Muscle of back (tissue), 11 donors: Measurements from ENCODE around the gene HEXA. TPM values are rescaled to one million over a fixed set of nuclear protein-coding genes. Genes with fewer than 3 reads are reported as not detected.

Source experiments
- DNase-seq, 3 donors: peaks; one replicate each; pipeline versions ENCODE4 v3.0.0 to v3.0.0-alpha.2; 2013
- polyA plus RNA-seq, 10 donors: library from polyadenylated mRNA; unstranded; fragments of 120-200 nt; gene quantifications; one replicate each; pipeline ENCODE4 v1.2.1, GENCODE V29; 2013; ENCODE audit not compliant: insufficient read length in 10 of 10

HEXA gene
- polyA plus RNA-seq, 10 donors, result 46.4 to 60.3 (median 49.9) TPM

DNA sequence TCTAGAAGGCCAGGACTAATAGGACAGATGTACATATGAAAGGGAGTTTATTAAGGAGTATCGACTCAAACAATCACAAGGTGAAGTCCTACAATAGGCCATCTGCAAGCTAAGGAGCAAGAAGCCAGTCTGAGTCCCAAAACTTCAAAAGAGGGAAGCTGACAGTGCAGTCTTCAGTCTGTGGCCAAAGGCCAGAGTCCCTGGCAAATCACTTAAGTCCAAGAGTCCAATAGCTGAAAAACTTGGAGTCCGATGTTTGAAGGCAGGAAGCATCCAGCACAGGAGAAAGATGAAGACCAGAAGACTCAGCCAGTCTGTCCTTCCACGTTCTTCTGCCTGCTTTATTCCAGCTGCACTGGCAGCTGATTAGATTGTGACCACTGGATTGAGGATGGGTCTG is 44.8 kb downstream of the HEXA start:
- no peak for DNase-seq

GRCh38 chr15:72323752-72324151 is 52.1 kb downstream of the HEXA start:
- DNase-seq, result no peak

GRCh38 chr15:72319985-72320671 is 55.7 kb downstream of the HEXA start, which contains the start of gene CELF6:
Gene CELF6 (minus strand): TSS chr15:72320157. CDS start chr15:72319874, 283 bp downstream.
- DNase-seq, result peak; percentile 57 to 86 (median 70)

GRCh38 chr15:72319360-72319984 is 56.3 kb downstream of the HEXA start:
- DNase-seq, result peak; percentile 58 to 89 (median 84)

GRCh38 chr15:72318408-72318942 is 57.3 kb downstream of the HEXA start:
- no peak for DNase-seq

GRCh38 chr15:72315706-72316370 is 60.0 kb downstream of the HEXA start:
- peak in 2 of 3 donors; percentile 22 to 30 for DNase-seq

DNA sequence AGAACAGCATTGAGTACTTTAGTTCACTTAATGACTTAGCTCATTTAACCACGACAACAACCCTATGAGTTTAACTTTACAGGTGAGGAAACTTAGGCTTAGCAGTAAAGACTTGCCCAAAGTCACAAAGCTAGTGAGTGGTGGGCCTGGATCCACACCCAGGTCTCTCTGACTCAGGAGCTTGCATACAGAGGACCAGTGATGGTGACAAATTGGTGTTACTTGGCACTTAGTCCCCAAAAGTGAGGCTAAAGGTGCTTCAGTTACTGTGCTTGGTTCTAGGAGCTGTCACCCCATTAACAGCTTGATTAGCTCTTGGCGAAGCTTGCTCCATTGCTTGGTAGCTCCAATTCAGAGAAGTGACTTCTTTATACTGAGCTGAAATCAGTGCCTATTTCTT is 61.9 kb downstream of the HEXA start:
- DNase-seq, result no peak

GRCh38 chr15:72313448-72313840 is 62.4 kb downstream of the HEXA start:
- DNase-seq, result no peak

DNA sequence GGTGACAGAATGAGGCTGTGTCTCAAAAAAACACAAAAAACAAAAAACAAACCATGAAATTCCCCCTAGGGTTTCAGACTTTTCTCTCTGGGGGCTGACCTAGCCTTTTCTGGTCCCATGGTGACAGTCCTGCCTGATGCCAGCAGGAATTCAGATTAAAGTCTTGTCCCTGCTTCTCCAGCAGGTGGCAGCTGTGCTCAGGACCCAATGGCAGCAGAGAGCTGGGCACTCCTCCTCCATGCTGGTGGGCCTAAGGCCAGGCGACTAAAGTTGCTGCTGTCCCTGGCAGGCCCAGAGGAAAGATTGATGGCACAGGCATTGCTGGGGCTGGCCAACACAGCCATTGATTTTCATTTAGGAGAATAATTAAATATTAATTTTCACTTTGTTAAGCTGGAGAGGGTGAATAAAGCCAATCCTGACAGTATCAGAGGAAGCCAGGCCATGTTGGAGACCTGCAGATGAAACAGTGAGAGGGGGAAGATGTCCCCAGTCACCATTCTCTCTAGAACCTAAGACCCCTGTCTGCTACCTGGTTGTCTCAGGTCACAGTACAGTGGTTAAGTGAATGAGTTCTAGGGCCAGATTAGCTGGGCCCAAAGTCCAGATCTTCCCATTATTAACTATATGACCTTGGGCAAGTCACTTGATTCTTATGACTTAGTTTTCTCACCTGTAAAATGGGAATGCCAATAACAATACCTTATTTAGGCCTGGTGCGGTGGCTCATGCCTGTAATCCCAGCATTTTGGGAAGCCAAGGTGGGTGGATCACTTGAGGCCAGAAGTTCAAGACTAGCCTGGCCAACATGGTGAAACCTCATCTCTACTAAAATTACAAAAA is 63.0 kb downstream of the HEXA start:
- DNase-seq, result peak; percentile 23 to 55 (median 34)

GRCh38 chr15:72307026-72307425 is 68.8 kb downstream of the HEXA start:
- no peak for DNase-seq

GRCh38 chr15:72306211-72306785 is 69.5 kb downstream of the HEXA start:
- peak in 1 of 3 donors; percentile 18 for DNase-seq

GRCh38 chr15:72304596-72304995 is 71.2 kb downstream of the HEXA start:
- no peak for DNase-seq

DNA sequence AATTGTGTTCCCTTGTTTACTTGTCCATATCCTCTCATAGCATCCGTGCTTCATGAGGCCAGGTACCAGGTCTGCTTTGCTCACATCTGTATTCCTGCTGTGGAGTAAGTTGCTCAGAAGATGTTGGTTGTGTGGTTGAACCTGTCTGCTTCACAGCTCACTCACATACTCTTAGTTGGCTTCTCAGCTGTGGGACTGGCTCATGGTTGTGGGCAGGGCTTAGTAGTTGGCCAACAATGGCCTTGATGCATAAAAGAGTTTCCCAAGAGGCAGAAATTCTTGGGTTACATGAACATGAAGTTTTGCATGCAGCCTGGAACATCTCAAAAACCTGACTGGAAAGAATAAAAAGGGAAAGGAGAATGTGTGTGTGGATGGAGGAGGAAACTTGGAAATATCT is 72.9 kb downstream of the HEXA start:
- DNase-seq, result no peak

Other genes with a start within 250 kb of the HEXA start
- 1 to 10 TPM in 8 of 10 donors, under 1 TPM in 2; 0.78 to 2.7 (median 1.6) TPM for gene GRAMD2A, start 178.2 kb downstream of the HEXA start, polyA plus RNA-seq
- 100 to 1,000 TPM; 616 to 912 (median 778) TPM for gene PKM, start 144.8 kb downstream of the HEXA start, polyA plus RNA-seq
- gene PARP6, start 103.5 kb downstream of the HEXA start, polyA plus RNA-seq, result 10 to 100 TPM; 39.4 to 96.6 (median 56.6) TPM
- 1 to 10 TPM in 5 of 10 donors, under 1 TPM in 5; 0.71 to 2.0 (median 1.1) TPM for gene CELF6, start 55.9 kb downstream of the HEXA start, polyA plus RNA-seq
- gene TMEM202, start 22.3 kb upstream of the HEXA start, polyA plus RNA-seq, result not detected
- gene ARIH1, start 98.3 kb upstream of the HEXA start, polyA plus RNA-seq, result 100 to 1,000 TPM; 120 to 160 (median 134) TPM